D721Med (cell line): ENCODE results near the gene DUS2.

Experiments used
- DNase-seq: peaks from one replicate; pipeline ENCODE4 v3.0.0; 2011; ENCODE audit warnings: low spot score; ENCODE audit not compliant: insufficient read length
- FAIRE-seq: peaks from 2 replicates; lab custom pipeline; 2011; peaks lifted over from hg19 to GRCh38; lab: Jason Lieb, UNC
- CTCF ChIP-seq: IDR thresholded peaks from 2 replicates; pipeline ENCODE4 v1.5.1; 2012; ENCODE audit warnings: mild to moderate bottlenecking, control low read depth; ENCODE audit not compliant: insufficient read depth; ENCODE audit errors: missing control alignments

DUS2 gene

DNA sequence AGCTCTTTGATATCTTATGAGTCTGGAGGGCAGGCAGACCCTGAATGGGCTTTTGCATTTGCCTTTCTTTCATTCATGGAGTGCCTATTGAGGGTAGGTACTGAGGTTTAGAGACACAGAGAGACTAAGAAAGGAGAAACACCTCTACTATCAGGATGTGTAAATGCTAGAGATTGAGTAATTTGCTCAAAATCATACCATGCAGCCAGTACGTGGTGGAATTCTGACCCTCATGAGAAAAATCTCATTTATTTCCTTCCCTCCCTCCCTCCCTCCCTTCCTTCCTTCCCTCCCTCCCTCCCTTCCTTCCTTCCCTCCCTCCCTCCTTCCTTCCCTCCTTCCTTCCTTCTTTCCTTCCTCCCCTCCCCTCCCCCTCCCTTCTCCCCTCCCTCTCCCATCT, 43.7 kb downstream of the DUS2 start:
- no peak for TF ChIP-seq CTCF
- FAIRE-seq (no peak), DNase-seq (no peak)

GRCh38 chr16:68068926-68069325, 45.8 kb downstream of the DUS2 start:
- FAIRE-seq, result no peak
- TF ChIP-seq CTCF, result no peak
- DNase-seq, result no peak

DNA sequence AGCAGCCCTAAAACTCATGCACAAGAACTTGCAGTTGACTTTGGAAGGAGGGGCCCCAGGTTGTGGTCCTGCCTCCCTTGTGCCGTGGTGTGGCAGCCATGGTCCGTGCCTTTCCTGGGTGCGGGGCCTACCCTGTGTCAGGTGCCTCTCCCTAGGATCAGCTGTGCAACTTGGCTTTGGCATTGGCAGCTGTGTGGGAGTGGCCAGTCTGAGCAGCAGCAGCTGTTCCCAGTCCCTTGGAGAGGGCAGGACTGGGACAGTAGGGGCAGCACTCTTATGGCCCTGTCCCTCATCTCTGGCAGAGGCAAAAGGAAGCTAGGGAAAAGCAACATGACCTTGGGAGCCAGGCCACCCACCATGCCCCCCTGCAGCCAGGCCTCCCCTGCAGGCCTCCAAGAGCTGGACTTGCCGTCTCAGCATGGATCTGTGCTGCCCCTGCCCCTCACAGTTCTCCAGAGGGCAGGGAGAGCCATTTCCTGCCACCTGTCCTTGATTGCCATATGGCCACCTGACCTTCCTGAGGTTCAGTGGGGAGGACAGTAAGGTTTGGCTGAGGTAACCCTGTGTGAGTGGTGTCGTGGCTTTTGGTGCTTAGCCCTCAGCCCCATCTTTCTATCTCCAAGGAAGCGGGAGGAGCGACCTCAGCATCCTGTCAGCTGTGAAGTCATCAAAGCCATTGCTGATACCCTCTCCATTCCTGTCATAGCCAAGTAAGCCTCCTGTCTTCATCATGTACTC, 46.6 kb downstream of the DUS2 start:
- DNase-seq (peak; percentile 25), FAIRE-seq (no peak)
- TF ChIP-seq CTCF, result no peak

DNA sequence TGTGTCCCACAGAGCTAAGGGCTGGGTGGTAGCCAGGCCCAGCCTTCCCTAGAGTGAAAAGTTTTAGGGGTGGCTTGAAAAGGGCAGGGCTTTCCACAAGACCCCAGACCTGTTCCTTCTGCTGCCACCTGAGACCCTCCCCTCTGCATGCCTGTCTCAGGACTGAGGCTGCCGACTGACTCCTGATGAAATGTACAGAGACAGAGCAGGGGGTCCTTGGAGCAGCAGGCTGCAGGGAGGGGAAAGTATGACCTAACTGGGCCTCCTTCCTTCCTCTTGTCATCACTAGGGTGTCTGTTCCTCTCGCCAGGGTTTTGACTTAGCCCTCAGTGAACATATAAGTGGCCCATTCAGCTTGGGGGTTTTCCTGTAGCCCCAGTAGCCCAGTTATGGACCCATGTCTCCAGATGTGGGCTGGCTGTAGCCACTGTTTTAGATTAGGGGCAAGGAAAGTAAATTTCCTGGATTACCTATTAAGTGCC, 47.2 kb downstream of the DUS2 start:
- no peak for TF ChIP-seq CTCF
- FAIRE-seq, result no peak
- DNase-seq, result no peak

- DNase-seq (no peak), FAIRE-seq (no peak)
- no peak for TF ChIP-seq CTCF
Observed at GRCh38 chr16:68070806-68071517, 47.9 kb downstream of the DUS2 start.

- no peak for FAIRE-seq
- no peak for TF ChIP-seq CTCF
- no peak for DNase-seq
Observed at GRCh38 chr16:68071518-68071901, 48.4 kb downstream of the DUS2 start.
